Measurements from ENCODE around the gene SAG.

SAG gene

DNA sequence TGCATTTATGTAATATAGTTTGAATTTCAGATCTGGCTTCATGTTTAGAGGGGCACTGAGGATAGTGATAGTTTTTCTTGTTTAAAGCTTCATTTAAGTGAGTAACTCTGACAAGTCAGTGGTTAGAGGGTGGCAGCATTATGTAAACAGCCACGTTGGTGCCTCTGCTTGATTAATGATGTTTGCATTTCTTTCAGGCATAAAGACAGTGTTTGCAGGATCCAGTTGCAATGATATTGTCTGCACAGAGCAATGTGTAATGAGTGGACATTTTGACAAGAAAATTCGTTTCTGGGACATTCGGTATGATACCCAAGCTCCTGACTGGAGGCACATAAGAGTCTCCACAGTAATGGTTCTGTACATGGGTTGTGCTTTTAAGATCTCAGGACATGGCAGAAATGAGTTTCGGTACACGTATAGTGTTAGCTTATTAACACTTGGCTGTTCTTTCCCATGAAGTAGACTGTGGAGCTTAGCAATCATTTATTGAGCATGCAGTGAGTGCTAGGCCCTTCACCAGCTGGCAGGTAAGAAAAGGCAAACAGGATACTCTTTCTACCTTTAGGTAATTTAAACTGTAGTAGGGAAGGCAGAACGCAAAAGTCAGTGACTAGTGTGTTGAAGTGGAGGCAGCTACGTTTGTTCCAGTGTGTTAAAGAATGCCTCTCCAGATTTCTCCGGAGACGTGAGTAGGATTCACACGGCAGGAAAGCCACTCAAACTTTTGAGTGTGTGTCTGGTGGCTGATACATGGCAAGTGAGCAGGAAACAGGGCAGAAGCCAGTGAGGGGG, 17.4 kb upstream of the SAG start:
- DNase-seq, result peak; percentile 43

DNA sequence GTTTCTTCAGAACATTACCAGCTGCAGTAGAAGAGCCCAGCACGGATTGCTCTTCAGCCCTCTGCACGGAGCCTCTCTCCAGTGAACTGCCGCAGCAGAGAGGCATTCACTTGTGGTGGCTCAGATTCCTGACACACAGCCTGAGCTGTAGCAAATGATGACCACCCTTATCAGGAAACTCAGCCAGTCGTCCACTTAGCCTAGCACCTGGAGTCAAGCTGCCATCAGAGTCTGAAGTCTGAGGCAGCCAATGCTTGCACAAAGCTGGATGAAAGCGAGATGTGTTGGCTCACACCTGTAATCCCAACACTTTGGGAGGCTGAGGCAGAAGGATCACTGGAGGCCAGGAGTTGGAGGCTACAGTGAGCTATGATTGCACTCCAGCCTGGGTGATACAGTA, 11.7 kb upstream of the SAG start:
- DNase-seq, result no peak

GRCh38 chr2:233297076-233297475, 10.5 kb upstream of the SAG start:
- DNase-seq, result no peak

GRCh38 chr2:233300401-233300800, 7.2 kb upstream of the SAG start:
- no peak for DNase-seq

DNA sequence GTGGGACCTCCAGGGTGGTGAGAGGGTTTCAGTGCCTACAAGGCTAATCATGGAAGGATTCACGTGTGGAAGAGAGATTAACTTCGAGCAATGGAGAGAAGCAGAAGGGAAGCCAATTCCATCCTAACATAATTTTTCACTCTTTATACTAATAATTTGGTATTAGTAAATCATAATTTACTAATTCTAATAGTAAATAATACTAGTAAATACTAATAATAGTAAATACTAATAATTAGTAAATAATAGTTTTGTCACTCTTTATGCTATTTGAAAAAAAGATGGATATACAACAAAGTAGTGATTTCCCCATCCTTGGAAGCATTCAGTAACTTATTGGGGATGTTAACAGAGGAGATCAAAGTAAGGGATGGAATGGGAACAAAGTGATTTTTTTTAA, 6.4 kb upstream of the SAG start:
- DNase-seq, result no peak

GRCh38 chr2:233301811-233302210, 5.8 kb upstream of the SAG start:
- no peak for DNase-seq

DNA sequence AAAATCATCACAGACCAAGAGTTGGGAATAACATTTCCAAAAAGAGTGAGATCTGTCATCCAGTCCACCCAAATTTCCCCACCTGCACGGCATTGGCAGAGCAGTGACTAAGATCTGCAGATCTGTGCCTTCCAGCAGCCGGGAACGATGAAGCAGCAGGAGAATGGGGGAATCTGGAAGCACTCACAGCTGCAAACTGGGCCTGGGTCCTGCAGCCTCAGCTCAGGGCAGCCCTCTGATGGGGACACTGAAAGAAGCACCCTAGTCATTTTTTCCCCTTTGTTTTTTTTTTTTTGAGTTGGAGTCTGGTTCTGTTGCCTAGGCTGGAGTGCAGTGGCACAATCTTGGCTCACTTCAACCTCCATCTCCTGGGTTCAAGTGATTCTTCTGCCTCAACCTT, 4.4 kb upstream of the SAG start:
- DNase-seq, result no peak

- DNase-seq, result no peak
Measured at GRCh38 chr2:233311241-233311926, 3.8 kb downstream of the SAG start.

DNA sequence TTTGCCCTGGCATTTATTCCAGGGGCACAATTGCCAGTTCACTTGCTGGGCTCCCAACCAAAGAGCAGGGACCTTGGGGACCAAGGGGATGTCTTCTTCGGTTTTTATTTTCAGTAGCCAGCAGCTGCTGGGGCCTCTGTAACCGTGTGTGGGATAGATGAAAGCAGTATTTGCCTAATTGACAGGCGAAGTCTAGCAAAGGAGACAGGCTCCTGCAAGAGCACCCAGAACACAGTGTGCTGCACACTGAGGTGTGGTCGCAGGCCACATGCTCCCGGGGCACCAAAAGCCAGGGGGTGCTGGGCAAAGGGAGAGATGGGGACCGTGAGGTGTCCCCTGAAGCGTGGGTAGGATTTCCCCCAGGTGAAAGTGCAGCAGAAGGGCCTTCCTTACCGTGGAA, 5.3 kb downstream of the SAG start:
- DNase-seq, result no peak

DNA sequence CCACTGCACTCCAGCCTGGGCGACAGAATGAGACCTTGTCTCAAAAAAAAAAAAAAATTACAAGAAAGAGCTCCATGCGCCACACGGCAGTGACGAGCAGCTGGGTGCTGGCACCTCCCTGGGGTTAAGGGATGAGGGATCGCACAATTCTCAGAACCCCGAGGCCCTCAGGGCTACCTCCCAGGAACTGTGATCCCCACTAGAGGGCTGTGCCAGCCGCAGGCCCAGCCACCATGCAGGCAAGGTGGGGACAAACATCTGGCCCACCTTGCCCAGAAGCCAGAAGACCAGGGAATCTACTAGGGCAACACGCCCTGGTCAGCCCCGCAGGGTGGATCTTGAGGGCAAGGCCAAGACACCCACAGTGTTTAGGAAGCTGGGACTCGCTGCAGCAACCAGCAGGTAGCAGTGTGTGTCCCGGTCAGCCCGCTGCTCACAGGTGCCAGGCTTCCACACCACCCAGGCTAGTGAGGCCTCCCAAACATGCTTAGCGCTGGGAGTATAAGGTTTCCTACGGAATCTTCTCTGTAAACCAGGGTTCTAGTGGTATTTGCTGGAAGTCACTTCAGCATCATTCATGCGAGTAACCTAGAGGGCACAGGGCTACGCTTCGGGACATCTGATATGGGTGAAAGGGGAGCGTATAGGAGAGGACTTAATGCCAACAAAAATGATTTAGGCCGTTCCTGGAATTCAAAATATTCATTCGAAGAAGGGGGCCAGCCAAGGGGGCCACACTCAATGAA, 6.7 kb downstream of the SAG start:
- no peak for DNase-seq

DNA sequence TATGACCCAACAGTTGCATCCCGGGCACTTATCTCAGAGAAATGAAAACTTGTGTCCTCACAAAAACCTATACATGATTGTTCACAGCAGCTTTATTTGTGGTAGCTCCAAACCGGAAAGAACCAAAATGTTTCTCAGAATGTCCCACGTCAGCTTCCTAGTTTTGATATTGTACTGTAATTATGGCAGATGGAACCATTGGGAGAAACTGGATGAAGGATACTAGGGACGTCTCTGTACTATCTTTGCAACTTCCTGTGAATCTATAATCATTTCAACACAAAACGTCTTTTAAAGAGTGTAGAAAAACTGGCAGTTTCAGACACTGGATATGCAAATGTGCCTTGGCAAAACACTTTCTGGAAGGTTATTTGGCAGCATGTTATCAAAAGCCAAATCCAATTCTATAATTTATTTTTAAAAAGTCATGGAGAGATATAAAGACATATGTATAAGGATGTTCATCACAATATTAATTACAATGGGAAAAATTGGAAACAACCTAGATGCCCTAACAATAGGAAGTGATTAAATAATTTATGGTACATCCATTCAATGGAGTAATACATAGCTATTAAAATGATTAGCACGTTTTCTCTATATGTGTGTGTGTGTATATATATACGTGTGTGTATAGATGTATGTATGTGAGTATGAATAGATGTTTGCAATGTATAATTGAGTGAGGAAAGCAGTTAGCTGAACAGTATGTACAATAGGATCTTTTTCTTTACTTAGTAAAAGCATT, 9.8 kb downstream of the SAG start:
- DNase-seq, result no peak

DNA sequence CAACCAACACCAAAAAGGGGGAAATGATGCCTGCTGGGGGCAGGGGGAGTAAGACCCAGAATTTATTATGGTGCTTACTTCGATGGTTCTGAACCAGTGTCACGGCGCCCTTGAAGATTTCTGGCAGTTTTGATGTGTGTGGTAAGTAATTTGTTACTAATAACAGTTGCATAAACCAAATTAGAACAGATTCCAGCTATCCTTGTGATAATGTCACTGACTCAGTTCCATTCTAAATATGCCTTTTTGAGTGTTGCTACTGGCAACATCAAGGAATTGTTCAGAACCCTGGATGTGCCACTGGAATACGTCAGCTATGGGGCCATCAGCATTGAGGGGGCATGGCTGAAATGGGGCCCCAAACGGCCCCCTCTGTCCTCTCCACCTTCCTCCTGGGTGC, 11.6 kb downstream of the SAG start:
- DNase-seq, result no peak

GRCh38 chr2:233320470-233320869, 12.9 kb downstream of the SAG start:
- no peak for DNase-seq

GRCh38 chr2:233321166-233321565, 13.6 kb downstream of the SAG start:
- DNase-seq, result no peak

- no peak for DNase-seq
Measured at GRCh38 chr2:233323851-233324250, 16.2 kb downstream of the SAG start.

DNA sequence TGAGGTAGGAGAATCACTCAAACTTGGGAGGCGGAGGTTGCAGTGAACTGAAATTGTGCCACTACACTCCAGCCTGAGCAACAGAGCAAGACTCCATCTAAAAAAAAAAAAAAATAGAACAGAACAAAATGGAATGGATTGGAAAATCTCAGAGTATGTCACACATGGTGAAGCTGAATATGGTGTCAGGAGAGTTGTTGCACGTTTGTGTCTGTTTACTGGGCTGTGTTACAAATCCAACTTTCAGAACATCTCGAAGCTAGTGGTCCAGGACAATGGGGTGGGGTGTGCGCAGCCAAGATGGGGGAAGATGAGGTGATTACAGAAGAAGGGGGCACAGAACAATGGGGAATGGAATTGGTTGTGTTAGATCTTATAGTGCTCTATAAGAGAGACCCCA, 17.6 kb downstream of the SAG start:
- DNase-seq, result no peak

- no peak for DNase-seq
Measured at GRCh38 chr2:233325814-233326213, 18.2 kb downstream of the SAG start.

GRCh38 chr2:233326500-233326899, 18.9 kb downstream of the SAG start:
- no peak for DNase-seq

- no peak for DNase-seq
Measured at GRCh38 chr2:233328922-233329321, 21.3 kb downstream of the SAG start.

DNA sequence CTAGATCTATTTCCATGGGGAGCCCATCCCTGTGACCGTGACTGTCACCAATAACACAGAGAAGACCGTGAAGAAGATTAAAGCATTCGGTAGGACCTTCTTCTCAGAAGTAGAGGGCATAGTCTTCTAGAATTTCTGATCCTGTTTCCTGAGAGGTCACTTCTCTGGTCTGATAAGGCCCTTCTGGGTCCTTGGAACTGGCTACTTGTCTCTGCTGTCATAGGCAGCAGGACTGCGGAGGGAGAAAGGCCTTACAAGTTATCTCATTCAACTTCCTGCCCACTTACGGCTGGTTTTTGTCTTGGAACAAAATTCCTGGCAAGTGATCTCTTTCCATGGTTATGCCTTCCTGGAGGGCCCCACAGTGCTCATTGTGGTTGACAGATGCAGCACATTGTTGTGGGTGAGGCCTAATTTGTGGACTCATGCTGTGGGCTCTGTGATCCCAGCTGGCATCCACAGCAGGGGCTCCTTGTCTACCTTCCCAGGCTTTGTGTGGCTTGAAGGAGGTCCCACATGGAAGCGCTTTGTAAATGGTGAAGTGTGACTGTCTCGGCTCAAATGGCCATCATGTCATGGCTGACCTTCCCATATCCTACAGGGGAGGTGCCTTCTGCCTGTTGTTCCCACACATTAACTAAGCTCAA, 22.0 kb downstream of the SAG start:
- DNase-seq, result peak; percentile 31

- DNase-seq, result no peak
Measured at GRCh38 chr2:233331536-233331935, 23.9 kb downstream of the SAG start.

- no peak for DNase-seq
Measured at GRCh38 chr2:233332125-233332524, 24.5 kb downstream of the SAG start.

DNA sequence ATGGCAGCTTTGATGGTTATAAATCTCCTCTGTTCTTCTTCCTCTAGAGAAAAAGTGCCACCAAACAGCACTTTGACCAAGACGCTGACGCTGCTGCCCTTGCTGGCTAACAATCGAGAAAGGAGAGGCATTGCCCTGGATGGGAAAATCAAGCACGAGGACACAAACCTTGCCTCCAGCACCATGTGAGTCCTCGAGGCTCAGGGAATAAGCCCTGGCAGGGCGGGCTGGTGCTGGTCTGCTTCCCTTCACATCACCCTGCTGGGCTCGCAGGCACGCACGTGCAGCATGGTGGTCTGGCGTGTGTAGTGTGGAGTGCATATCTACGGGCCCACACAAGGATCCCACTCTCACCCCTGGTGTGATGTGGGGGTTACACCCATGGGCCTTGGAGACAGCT, 27.3 kb downstream of the SAG start:
- no peak for DNase-seq
